ENCODE results near the gene AADACL4.

DNA sequence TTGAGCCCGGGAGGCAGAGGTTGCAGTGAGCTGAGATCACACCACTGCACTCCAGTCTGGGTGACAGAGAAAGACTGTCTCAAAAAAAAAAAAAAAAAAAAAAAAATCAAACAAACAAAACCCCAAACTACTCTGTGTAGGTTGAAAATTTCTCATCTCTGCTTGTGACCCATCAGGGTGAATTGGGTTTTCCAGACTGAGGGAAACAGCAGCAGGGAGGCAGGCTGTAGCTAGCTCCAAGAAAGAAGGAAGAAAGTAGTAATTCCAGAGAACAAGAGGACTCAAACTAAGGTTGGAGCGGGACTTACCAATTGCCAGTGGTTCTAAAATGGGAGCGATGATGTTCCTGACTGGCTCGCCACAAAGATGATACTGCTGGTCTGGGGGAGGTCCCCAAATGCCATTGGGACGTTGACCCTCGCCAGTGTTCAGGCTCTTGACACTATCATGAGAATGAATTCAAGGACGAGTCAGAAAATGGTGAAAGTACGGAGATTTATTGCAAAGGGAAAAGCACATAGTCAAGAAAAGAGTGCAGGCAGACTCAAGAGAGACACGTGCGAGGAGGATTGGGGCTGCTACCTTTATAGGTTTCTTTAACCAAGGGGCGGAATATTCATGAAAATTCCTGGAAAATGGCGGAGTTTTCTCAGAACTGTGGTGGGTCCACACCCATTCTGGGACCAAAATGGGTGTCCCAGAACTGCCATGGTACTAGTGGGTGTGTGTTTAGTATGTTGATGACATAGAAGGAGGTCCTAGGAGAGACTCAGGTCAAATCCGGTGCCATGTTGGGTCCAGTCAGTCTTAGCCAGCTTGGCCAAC is 13.4 kb downstream of the AADACL4 start:
- no peak for TF ChIP-seq POLR2A (IDR thresholded peaks at IDR 0.05)
- TF ChIP-seq, protein P1, sequence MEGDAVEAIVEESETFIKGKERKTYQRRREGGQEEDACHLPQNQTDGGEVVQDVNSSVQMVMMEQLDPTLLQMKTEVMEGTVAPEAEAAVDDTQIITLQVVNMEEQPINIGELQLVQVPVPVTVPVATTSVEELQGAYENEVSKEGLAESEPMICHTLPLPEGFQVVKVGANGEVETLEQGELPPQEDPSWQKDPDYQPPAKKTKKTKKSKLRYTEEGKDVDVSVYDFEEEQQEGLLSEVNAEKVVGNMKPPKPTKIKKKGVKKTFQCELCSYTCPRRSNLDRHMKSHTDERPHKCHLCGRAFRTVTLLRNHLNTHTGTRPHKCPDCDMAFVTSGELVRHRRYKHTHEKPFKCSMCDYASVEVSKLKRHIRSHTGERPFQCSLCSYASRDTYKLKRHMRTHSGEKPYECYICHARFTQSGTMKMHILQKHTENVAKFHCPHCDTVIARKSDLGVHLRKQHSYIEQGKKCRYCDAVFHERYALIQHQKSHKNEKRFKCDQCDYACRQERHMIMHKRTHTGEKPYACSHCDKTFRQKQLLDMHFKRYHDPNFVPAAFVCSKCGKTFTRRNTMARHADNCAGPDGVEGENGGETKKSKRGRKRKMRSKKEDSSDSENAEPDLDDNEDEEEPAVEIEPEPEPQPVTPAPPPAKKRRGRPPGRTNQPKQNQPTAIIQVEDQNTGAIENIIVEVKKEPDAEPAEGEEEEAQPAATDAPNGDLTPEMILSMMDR (IDR thresholded peaks at IDR 0.05 in 8 of 11, conservative IDR thresholded peaks at IDR 0.05 in 3 of 11): no peak

All from spleen (tissue), 7 donors.